Measurements from ENCODE around the gene AK2.

The AK2 gene

GRCh38 chr1:33022650-33023200 is 14.0 kb downstream of the AK2 start:
- no peak for TF ChIP-seq CTCF (IDR thresholded peaks at IDR 0.05)
- DNase-seq (ENCODE audit: low spot score), result no peak
- no peak overlapping the region for H3K27ac ChIP-seq
- H3K4me3 ChIP-seq, result no peak overlapping the region

- no peak overlapping the region for H3K4me3 ChIP-seq
- H3K27ac ChIP-seq, result no peak overlapping the region
- DNase-seq (ENCODE audit: low spot score), result no peak
- no peak for TF ChIP-seq CTCF (IDR thresholded peaks at IDR 0.05)
Measured at GRCh38 chr1:33021567-33022431, 14.9 kb downstream of the AK2 start.

- Histone ChIP-seq H3K4me3 (no peak overlapping the region), H3K27ac (no peak overlapping the region)
- no peak for DNase-seq (ENCODE audit: low spot score)
- no peak for TF ChIP-seq CTCF (IDR thresholded peaks at IDR 0.05)
Measured at GRCh38 chr1:33018112-33018511, 18.6 kb downstream of the AK2 start.

GRCh38 chr1:33017175-33017574 is 19.5 kb downstream of the AK2 start:
- Histone ChIP-seq H3K4me3 (no peak overlapping the region), H3K27ac (no peak overlapping the region)
- no peak for DNase-seq (ENCODE audit: low spot score)
- no peak for TF ChIP-seq CTCF (IDR thresholded peaks at IDR 0.05)

- DNase-seq (ENCODE audit: low spot score), result no peak
- peak overlapping the region in 1 of 2 donors; percentile 1 for H3K27ac ChIP-seq
- no peak for TF ChIP-seq CTCF (IDR thresholded peaks at IDR 0.05)
- no peak overlapping the region for H3K4me3 ChIP-seq
Measured at GRCh38 chr1:33015216-33015615, 21.5 kb downstream of the AK2 start.

- Histone ChIP-seq H3K27ac (peak overlapping the region in 1 of 2 donors; percentile 1), H3K4me3 (no peak overlapping the region)
- TF ChIP-seq CTCF (IDR thresholded peaks at IDR 0.05), result no peak
- no peak for DNase-seq (ENCODE audit: low spot score)
Measured at GRCh38 chr1:33014464-33015163, 22.1 kb downstream of the AK2 start.

All from coronary artery (tissue), 2 donors.